Gastroesophageal sphincter (tissue), 3 donors: ENCODE data around the gene SH2B2.

Experiments used
- EP300 ChIP-seq: sonication (generic); formaldehyde crosslinking; IDR thresholded peaks from one replicate; pipeline ENCODE4 v1.6.1; 2017; ENCODE audit warnings: antibody characterized with exemption, mild to moderate bottlenecking
- POLR2A ChIP-seq, 2 donors: fragments of 450-650 bp; IDR thresholded peaks; one replicate each; pipeline ENCODE4 v1.6.1; 2017; ENCODE audit warnings: antibody characterized with exemption in 2 of 2, mild to moderate bottlenecking in 2 of 2, moderate library complexity in 1 of 2
- POLR2AphosphoS5 ChIP-seq: sonication (generic); formaldehyde crosslinking; IDR thresholded peaks from one replicate; pipeline ENCODE4 v1.6.1; 2017; ENCODE audit warnings: antibody characterized with exemption
- TF ChIP-seq, protein P1 (sequence below), 4 experiments: fragments of 200-600 bp in 2 of 4; fragments of 450-650 bp in 2 of 4; sonication (generic) in 1 of 4; IDR thresholded peaks; one replicate each; pipeline ENCODE4 v1.5.1; 2017 to 2019; ENCODE audit warnings: antibody characterized with exemption in 4 of 4, mild to moderate bottlenecking in 2 of 4, moderate library complexity in 2 of 4

DNA sequence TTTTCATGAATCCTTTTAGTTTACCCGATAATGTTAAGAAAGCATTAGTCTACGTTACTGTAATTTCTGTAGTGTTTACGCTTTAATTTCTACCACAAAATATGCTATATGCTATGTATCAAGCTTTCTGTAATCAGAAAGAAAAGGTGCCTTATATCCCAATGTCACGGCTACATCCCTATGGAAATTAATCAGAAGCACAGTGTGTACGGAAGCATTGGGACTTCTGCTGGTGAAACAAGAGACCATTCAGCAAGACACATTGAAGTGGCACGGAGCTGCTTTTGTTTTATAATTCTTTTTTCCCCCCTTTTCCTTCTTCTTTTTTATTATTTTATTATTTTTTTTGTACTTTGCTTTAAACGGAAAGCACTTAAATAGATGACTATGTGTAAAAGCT is 31.2 kb upstream of the SH2B2 start:
- TF ChIP-seq POLR2A (IDR thresholded peaks at IDR 0.05) (no peak), EP300 (no peak), POLR2AphosphoS5 (no peak)
- TF ChIP-seq, protein P1, sequence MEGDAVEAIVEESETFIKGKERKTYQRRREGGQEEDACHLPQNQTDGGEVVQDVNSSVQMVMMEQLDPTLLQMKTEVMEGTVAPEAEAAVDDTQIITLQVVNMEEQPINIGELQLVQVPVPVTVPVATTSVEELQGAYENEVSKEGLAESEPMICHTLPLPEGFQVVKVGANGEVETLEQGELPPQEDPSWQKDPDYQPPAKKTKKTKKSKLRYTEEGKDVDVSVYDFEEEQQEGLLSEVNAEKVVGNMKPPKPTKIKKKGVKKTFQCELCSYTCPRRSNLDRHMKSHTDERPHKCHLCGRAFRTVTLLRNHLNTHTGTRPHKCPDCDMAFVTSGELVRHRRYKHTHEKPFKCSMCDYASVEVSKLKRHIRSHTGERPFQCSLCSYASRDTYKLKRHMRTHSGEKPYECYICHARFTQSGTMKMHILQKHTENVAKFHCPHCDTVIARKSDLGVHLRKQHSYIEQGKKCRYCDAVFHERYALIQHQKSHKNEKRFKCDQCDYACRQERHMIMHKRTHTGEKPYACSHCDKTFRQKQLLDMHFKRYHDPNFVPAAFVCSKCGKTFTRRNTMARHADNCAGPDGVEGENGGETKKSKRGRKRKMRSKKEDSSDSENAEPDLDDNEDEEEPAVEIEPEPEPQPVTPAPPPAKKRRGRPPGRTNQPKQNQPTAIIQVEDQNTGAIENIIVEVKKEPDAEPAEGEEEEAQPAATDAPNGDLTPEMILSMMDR (IDR thresholded peaks at IDR 0.05), result no peak
